Dermis blood vessel endothelial cell (primary cell): Measurements from ENCODE around the gene SLC25A10. TPM values are rescaled to one million over a fixed set of nuclear protein-coding genes. Genes with fewer than 3 reads are reported as not detected.

ENCODE experiments used
- total RNA-seq: library from RNA; depleted of rRNA; stranded (reverse); fragments of >200 nt; gene quantifications from 2 replicates; pipeline ENCODE4 v1.2.3, GENCODE V29; 2014

Gene SLC25A10
- total RNA-seq, 1 donor from 2014 or later = 11.4 TPM

Other genes with a start within 250 kb of the SLC25A10 start
- 6,291 and 7,288 TPM in 2 replicates for gene ACTG1, start 199.5 kb upstream of the SLC25A10 start, total RNA-seq
- 0.42 and 1.0 TPM in 2 replicates for gene FSCN2, start 183.9 kb upstream of the SLC25A10 start, total RNA-seq
- 26.0 and 27.1 TPM in 2 replicates for gene FAAP100, start 159.9 kb upstream of the SLC25A10 start, total RNA-seq
- gene NPLOC4, start 75.2 kb upstream of the SLC25A10 start, total RNA-seq = 83.9 and 124 TPM in 2 replicates
- 0.68 and 1.3 TPM in 2 replicates for gene TSPAN10, start 75.1 kb upstream of the SLC25A10 start, total RNA-seq
- gene PDE6G, start 55.7 kb upstream of the SLC25A10 start, total RNA-seq = 3.4 and 4.1 TPM in 2 replicates
- 25.2 and 45.1 TPM in 2 replicates for gene OXLD1, start 45.7 kb upstream of the SLC25A10 start, total RNA-seq
- gene CCDC137, start 45.5 kb upstream of the SLC25A10 start, total RNA-seq = 11.1 and 14.1 TPM in 2 replicates
- 21.0 and 25.2 TPM in 2 replicates for gene ARL16, start 28.5 kb upstream of the SLC25A10 start, total RNA-seq
- gene HGS, start 28.3 kb upstream of the SLC25A10 start, total RNA-seq = 59.7 and 98.5 TPM in 2 replicates
- gene MRPL12, start 8.9 kb upstream of the SLC25A10 start, total RNA-seq = 8.2 and 10.9 TPM in 2 replicates
- 0.17 TPM in 1 of 2 replicates, not detected in the other for gene GCGR, start 91.9 kb downstream of the SLC25A10 start, total RNA-seq
- gene MCRIP1, start 121.0 kb downstream of the SLC25A10 start, total RNA-seq = 79.9 and 138 TPM in 2 replicates
- not detected in 2 replicates for gene PPP1R27, start 122.8 kb downstream of the SLC25A10 start, total RNA-seq
- gene P4HB, start 148.3 kb downstream of the SLC25A10 start, total RNA-seq = 1,052 and 1,490 TPM in 2 replicates
- 195 and 495 TPM in 2 replicates for gene ARHGDIA, start 159.1 kb downstream of the SLC25A10 start, total RNA-seq
- 172 and 224 TPM in 2 replicates for gene ALYREF, start 179.3 kb downstream of the SLC25A10 start, total RNA-seq
- gene ANAPC11, start 179.4 kb downstream of the SLC25A10 start, total RNA-seq = 79.9 and 128 TPM in 2 replicates
- 0.28 TPM in 1 of 2 replicates, not detected in the other for gene NPB, start 190.0 kb downstream of the SLC25A10 start, total RNA-seq
- 41.0 and 80.1 TPM in 2 replicates for gene PCYT2, start 199.1 kb downstream of the SLC25A10 start, total RNA-seq
- 17.3 and 21.1 TPM in 2 replicates for gene SIRT7, start 205.9 kb downstream of the SLC25A10 start, total RNA-seq
- 19.7 and 22.4 TPM in 2 replicates for gene MAFG, start 215.5 kb downstream of the SLC25A10 start, total RNA-seq
- gene PYCR1, start 225.0 kb downstream of the SLC25A10 start, total RNA-seq = 59.4 and 97.8 TPM in 2 replicates
- gene MYADML2, start 234.9 kb downstream of the SLC25A10 start, total RNA-seq = not detected in 2 replicates
- gene NOTUM, start 248.9 kb downstream of the SLC25A10 start, total RNA-seq = 0.09 TPM in 1 of 2 replicates, not detected in the other